Lower leg skin (tissue), 4 donors: ENCODE data around the gene PTPN20. TPM values are rescaled to one million over a fixed set of nuclear protein-coding genes. Genes with fewer than 3 reads are reported as not detected.
A peak's percentile ranks its signal among the peaks of the same experiment; 100 is the strongest.
"Not testable (repeated sequence)": the region's sequence is repeated elsewhere in the genome, so short reads cannot be mapped to it uniquely, and the experiment has no call there.

Experiments used
- DNase-seq, 2 donors: peaks; one replicate each; pipeline ENCODE4 v3.0.0-alpha.2; 2019; ENCODE audit warnings: low spot score in 2 of 2
- H3K4me3 ChIP-seq: fragments of 200-600 bp; sonication (generic); 2 replicates; pipeline ENCODE4 v1.5.1; 2017; ENCODE audit warnings: mild to moderate bottlenecking, low read depth; ENCODE audit not compliant: poor library complexity, severe bottlenecking
- WGBS, 2 donors: methylation state at CpG; one replicate each; pipeline ENCODE4 v1.1.5; 2018; 5-methylcytosine and 5-hydroxymethylcytosine counted together
- intact Hi-C: fragments of 100-400 bp; cut with DNase I; formaldehyde crosslinking; loops from one replicate; pipeline ENCODE4 v1.15.0; 2023; ENCODE audit warnings: low total_unique reads
- total RNA-seq, 4 donors: library from RNA; depleted of rRNA; stranded (reverse); fragments of >200 nt; gene quantifications; one replicate each; pipeline ENCODE4 v1.1.0, GENCODE V29; 2016

PTPN20 gene, protein sequence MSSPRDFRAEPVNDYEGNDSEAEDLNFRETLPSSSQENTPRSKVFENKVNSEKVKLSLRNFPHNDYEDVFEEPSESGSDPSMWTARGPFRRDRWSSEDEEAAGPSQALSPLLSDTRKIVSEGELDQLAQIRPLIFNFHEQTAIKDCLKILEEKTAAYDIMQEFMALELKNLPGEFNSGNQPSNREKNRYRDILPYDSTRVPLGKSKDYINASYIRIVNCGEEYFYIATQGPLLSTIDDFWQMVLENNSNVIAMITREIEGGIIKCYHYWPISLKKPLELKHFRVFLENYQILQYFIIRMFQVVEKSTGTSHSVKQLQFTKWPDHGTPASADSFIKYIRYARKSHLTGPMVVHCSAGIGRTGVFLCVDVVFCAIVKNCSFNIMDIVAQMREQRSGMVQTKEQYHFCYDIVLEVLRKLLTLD
- total RNA-seq = 1 to 10 TPM; 2.2 to 6.9 (median 6.0) TPM

DNA sequence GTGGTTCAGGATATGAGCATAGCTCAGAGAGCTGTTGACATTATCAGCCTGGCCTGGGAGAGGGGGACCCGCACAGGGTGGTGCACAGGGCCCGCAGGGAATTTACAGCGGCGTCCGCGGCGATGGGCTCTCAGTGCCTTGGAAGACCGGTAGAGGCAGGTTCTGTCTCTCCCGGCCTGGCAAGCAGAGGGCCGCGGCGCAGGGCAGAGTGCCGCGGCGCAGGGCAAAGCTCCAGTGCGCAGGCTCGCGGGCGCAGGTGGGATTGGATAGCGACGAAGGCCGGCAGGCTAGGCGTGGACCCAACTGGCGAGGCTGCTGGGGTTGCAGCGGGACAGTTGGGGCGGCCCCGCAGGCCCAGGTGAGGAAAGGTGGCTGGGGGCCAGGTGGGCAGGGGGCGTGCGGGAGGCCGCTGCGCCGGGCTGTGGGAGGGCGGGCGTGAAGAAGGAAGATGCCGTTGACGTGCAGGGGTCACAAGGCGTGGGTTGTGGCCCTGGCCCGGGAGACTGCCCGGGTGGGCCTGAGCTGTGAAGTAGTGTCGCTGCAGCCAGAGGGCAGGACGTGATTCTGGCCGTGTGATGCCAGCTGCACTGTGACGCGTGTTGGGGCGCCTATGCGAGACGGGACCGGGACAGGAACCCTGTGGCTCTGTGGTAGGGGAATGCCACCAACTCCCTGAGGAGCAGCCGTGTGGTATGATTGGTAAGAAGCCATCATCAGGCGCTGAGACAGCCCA is at the start of gene PTPN20:
TSS of gene PTPN20 (plus strand) at position 285 of the 733 bp plus-strand sequence. CDS start 21,072 bp downstream, outside the sequence.
- H3K4me3 ChIP-seq, intact Hi-C loops: not testable (repeated sequence)
- DNase-seq = peak in 1 of 2 donors; percentile 14
- WGBS, 2 donors = 29 to 33% methylated on average over 16 to 20 of the region's 50 CpGs

DNA sequence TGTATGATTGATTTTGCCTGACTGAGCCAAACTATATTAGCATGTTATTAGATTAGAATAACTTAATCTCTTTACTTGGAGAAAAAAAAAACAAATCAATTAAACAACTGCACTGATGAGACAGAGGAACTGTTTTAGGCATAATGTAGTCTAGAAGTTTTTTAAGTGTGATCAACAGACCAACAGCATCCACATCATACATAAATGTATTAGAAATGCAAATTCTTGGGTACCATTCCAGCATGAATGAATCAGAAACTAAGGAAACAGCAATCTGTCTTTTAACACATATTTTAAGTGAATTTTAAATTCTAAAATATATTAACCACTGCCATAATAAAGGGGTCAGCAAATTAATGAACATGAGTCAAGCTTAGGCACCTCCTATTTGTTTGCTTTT is 41.5 kb upstream of the PTPN20 start:
- H3K4me3 ChIP-seq, intact Hi-C loops, DNase-seq: not testable (repeated sequence)

DNA sequence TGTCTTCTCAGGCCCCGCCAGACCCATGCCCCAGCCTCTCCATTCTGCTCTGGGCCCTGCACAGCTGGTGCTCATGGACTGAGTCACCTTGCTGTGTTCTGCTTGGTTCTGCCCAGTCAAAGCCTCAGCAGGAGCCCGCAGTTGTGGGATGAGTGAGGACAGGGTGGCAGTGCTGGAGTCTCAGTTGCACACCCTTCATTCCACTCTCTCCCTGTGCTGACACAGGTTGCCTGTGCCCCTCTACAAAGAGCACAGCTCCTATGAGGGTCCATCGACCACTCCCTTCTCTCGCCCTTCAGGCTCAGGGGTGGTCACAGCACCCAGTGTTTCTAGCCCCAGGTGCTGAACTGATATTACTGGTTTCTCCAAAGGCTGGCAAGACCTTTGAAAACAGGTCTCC is 39.6 kb upstream of the PTPN20 start:
- DNase-seq, H3K4me3 ChIP-seq, intact Hi-C loops: not testable (repeated sequence)
- 82 to 96% methylated on average over 3 to 4 of the region's 4 CpGs for WGBS, 2 donors

DNA sequence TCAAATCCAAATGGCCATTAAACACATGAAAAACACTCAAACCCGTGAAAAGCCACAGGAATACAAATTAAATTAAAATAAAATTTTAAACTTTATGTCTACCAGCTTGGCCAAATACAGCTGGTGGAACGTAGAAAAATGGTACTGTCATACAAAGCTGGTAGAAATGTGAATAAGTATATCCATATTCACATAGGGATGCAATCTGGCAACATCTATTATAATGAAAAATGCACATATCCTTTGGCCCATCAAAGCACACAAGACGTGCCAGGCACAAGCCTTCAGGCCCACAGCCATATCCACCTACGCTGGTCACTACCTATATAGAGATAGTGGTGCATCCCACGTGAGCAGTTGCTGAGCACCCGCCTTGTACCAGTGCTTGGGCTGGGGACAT is 35.9 kb upstream of the PTPN20 start:
- H3K4me3 ChIP-seq, DNase-seq, intact Hi-C loops: not testable (repeated sequence)
- WGBS, 2 donors = 69 to 82% methylated on average over 4 of the region's 6 CpGs

DNA sequence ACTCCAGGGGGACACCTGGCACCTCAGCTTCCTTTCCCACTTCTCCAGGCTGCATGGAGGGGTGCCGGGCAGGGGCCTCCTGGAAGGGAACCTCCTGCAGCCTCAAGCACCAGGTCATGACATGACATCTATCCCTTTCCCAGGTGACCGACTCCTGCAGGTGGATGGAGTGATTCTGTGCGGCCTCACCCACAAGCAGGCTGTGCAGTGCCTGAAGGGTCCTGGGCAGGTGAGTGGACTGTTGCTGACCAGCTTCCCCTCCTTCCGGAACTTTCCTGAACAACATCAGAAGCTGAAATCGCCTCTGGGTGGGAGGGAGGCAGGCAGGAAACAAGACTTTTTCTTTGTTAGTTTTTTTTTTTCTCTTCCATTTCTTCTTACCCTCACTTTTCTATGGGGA is 34.5 kb upstream of the PTPN20 start:
- DNase-seq = peak in 1 of 2 donors; percentile 42
- WGBS, 2 donors = 86 to 91% methylated on average over 4 of the region's 5 CpGs
- intact Hi-C loops, H3K4me3 ChIP-seq: not testable (repeated sequence)

DNA sequence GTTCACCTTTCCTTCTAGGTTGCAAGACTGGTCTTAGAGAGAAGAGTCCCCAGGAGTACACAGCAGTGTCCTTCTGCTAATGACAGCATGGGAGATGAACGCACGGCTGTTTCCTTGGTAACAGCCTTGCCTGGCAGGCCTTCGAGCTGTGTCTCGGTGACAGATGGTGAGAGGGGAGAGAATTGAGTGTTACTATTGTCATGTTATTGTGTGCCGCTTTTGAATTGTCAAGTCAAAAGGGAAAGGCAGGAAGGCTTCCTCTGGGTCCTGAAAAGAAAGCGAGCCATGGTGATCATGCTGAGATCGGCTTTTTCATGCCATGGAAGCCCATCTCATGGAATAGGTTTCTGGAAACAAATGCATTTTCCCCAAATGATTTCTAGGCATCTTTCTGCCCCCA is 32.5 kb upstream of the PTPN20 start:
- H3K4me3 ChIP-seq, intact Hi-C loops: not testable (repeated sequence)
- 35 to 49% methylated on average over 7 of the region's 7 CpGs for WGBS, 2 donors
- DNase-seq = peak in 1 of 2 donors; percentile 28

DNA sequence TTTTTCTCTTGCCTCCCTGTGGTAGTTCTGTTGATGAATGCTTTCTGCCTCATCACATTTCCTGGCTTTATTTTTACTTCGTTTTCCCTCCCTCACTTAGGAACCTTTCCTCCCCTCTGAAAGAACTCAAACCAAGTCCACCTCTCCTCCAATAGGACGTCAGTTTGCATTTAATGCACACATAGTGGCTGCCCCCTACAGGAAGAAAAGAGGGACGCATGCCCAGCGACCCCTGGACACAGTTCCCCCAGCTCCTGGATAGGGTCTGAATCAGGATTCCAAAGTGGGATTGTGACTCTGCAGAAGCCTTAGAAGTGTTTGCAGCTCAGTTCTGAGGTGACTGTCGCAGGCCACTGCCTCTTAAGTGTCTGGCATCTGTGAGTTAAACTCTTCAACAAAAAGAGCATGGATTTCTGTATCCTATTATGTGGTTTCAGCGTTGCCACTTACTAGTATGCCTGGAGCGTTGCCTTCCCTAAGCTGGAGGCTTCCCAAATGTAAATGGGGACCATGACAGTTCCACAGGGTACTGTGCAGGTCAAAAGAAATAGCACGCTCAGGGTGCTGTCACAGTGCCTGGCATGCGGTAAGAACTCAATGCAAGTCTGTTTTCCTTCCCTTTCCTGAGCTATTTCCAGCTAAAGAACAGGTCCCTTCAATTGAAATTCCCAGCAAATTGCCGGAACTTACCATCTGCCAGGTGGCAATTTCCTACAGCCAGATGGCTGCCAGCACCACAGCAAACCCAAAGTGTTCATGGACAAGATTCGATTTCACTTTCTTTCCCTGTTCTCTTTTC is 20.2 kb upstream of the PTPN20 start:
- DNase-seq, intact Hi-C loops, H3K4me3 ChIP-seq: not testable (repeated sequence)
- WGBS, 2 donors = 73 to 78% methylated on average over 6 of the region's 11 CpGs

DNA sequence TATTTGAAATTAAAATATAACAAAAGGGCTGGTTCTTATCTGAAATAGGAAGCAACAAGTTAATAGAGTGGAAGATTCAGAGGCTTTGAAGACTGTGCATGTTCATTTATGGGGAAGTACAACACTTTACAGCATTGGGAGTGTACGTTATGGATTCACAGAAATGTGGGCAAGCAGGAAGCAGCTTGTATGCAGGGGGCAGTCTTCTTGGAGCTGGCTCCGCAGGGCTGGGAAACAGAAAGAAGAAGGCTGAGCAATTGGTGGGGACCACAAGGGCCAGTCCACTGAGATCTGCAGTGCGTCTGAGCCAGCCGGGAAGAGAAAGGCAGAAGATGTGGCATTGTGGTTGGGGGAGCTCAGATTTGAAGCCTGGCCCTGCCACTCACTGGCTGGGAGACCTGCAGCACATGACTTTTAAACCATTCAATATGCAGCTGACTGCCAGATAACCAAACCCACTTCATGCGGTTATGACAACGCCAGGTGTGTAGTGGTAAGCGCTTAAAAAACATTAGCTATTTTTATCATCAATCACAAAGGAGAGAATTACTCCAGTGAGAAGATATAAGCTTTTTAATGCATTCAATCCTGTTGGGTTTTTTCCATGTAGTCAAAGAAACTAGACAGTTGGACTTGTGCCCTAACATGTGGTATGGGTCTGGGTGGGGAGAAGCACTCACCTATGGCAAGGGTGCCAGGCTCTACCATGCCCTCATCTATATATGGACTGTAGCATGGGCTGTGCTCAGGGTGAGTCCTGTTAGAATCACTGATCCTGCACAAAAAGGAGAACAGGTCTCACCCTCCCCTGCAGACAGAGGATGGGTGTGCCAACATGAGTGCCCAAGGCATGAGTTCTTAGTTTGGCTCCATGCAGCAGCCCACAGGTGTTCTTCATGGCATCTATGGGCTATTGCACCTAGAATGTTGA is 14.2 kb upstream of the PTPN20 start:
- DNase-seq, H3K4me3 ChIP-seq, intact Hi-C loops: not testable (repeated sequence)
- WGBS, 2 donors = 59 to 68% methylated on average over 5 to 6 of the region's 7 CpGs

DNA sequence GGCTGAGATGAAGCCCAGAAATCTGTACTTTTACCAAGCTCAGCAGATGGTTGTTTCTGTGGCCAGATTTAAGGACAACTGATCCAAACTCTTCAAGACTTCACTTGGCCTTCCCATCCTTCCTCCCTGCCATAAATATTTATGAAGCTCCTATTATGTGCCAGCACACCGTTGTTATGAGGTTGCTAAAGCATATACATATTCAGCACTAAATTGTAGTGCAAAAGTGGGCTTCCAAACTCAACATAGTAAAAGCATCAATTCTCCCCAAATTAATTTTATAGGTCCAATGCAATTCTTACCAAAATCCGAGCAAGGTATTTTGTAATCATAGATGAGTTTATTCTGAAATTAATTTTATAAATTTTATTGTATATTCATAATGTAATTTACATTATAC is 10.0 kb upstream of the PTPN20 start:
- H3K4me3 ChIP-seq, DNase-seq, intact Hi-C loops: not testable (repeated sequence)
- WGBS, 2 donors = 24 to 69% methylated on average over 2 of the region's 2 CpGs

DNA sequence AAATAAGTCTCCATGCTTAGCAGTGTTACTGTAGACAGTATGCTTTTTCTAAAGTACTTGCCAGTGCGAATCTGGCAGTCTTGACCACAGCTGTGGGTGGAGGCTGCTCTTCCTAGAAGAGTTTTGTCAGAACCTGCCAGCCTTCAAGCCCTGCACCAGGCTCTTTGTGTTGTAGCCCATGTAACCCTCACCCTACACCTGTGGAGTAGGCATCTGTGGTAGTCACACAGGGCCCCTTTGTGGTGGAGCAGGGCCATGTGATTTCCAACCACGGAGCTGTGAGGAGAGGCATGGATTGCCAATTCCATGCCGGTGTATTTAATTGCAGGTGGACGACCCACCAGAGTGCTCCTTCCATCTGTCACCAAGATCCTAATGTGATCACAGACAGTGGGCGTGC is 7.4 kb upstream of the PTPN20 start:
- WGBS, 2 donors = no CpG with 5 or more reads among the region's 5 CpGs
- DNase-seq, intact Hi-C loops, H3K4me3 ChIP-seq: not testable (repeated sequence)

DNA sequence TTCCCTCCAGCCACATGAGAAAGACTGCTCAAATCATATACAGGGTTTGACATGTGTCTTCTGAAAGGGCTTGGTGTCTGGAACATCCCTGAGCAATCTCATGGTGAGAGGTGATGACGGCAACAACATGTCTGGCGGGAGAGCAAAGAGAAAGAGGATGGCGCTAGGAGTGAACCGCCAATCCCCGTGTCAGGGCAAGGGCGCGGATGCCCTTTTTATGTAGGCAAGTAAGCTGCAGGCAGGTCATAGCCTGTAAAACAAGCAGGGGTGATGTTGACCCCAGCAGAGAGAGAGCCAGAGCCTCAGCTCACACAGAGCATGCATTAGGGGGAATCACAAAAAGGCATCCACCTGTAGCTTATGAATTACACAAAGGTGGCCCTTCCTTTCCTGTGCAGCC is 4.9 kb upstream of the PTPN20 start:
- no CpG with 5 or more reads among the region's 7 CpGs for WGBS, 2 donors
- intact Hi-C loops = not testable (repeated sequence)

DNA sequence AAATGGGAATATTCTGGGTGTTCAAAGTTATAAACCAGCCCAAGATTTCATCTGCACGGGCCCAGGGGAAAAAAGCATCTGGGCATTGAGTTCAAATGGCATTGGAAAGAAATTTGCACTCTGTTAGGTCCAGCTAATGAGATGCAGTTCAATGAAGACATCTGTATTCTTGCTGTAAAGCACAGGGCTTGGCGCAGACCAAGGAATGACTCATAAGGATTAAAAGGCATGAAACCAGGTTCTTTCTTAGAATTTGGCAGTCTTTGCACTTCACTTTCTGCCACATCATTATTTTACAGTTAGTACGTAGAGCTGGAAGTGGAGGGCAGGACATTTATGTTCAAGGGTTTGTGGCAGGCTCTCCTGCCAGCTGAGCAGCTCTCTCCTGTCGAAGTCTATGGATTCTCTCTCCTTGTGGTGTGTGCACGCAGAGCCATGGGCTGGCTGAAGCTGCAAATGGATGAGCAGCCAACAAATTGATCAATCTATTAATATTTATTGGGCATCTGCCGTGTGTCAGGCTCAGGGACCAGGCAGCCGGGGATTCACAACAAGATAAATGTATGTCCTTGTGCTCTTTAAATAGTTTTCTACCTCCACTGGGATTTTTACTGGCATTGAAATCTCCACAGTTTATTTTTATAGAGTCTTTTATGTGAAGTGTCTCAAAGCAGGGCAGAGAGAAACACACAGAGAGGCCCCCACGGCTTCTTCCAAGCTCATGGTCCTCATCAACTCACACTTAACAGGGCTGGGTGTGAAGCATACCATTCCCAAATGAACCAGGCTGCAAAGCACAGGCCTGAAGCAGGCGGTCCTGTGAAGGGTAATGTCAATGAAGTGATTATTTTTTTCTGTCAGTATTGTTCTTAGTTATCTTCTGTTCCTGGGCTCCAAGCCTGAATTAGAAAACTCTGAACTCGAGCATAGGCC is 3.8 kb upstream of the PTPN20 start:
- WGBS, 2 donors = no CpG with 5 or more reads among the region's 10 CpGs
- H3K4me3 ChIP-seq, DNase-seq, intact Hi-C loops: not testable (repeated sequence)

More for the DNA sequence above, 4.9 kb upstream of the PTPN20 start:
- DNase-seq, H3K4me3 ChIP-seq: not testable (repeated sequence)

DNA sequence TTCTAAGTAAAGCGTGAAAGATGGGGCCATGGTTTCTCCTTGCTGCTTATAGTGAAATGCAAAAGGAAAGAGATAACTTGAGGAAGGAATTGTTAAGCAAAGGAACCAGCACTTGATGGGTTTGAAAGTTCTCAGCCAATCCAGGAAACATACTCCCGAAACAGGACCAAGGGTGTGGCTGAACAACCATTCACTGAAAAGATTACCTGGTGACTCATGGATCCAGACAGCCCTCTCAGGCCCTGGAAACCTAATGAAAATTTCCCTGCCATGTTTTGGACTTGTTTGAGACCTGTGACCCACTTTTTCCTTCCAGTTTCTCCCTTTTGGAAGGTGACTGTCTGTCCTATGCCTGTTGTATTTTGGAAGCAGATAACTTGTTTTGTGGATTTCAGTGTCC is 11.3 kb downstream of the PTPN20 start:
- H3K4me3 ChIP-seq, intact Hi-C loops, DNase-seq: not testable (repeated sequence)
- 43% methylated on average over 1 of the region's 2 CpGs; no CpG with 5 or more reads in 1 of the 2 donors for WGBS, 2 donors
